Measurements from ENCODE around the gene DVL2.
A peak's percentile ranks its signal among the peaks of the same experiment; 100 is the strongest.

Gene DVL2

GRCh38 chr17:7234083-7234951 lies at the start of gene DVL2:
TSS of gene DVL2 (minus strand) at chr17:7234517. CDS start at chr17:7234262, 255 bp downstream.
- no peak for DNase-seq (ENCODE audit: low read depth, low spot score)

- DNase-seq (ENCODE audit: low read depth, low spot score), result no peak
These were observed 49.3 kb upstream of the DVL2 start for GRCh38 chr17:7283471-7284216.

GRCh38 chr17:7282752-7283321 lies 48.5 kb upstream of the DVL2 start:
- DNase-seq (ENCODE audit: low read depth, low spot score), result no peak

GRCh38 chr17:7281953-7282751 lies 47.8 kb upstream of the DVL2 start:
- DNase-seq (ENCODE audit: low read depth, low spot score), result no peak

DNA sequence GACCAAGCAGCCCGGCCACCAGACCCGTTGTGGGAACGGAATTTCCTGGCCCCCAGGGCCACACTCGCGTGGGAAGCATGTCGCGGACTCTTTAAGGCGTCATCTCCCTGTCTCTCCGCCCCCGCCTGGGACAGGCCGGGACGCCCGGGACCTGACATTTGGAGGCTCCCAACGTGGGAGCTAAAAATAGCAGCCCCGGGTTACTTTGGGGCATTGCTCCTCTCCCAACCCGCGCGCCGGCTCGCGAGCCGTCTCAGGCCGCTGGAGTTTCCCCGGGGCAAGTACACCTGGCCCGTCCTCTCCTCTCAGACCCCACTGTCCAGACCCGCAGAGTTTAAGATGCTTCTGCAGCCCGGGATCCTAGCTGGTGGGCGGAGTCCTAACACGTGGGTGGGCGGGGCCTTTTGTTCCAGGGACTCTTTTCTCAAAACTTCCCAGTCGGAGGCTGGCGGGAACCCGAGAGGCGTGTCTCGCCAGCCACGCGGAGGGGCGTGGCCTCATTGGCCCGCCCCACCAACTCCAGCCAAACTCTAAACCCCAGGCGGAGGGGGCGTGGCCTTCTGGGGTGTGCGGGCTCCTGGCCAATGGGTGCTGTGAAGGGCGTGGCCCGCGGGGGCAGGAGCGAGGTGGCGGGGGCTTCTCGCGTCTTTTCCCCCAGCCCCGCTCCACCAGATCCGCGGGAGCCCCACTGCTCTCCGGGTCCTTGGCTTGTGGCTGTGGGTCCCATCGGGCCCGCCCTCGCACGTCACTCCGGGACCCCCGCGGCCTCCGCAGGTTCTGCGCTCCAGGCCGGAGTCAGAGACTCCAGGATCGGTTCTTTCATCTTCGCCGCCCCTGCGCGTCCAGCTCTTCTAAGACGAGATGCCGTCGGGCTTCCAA lies 47.0 kb upstream of the DVL2 start, which contains the start of gene SLC2A4:
TSS of gene SLC2A4 (plus strand) at position 645 of the 879 bp plus-strand sequence. CDS start at position 862, 217 bp downstream.
- DNase-seq (ENCODE audit: low read depth, low spot score), result peak; percentile 79

DNA sequence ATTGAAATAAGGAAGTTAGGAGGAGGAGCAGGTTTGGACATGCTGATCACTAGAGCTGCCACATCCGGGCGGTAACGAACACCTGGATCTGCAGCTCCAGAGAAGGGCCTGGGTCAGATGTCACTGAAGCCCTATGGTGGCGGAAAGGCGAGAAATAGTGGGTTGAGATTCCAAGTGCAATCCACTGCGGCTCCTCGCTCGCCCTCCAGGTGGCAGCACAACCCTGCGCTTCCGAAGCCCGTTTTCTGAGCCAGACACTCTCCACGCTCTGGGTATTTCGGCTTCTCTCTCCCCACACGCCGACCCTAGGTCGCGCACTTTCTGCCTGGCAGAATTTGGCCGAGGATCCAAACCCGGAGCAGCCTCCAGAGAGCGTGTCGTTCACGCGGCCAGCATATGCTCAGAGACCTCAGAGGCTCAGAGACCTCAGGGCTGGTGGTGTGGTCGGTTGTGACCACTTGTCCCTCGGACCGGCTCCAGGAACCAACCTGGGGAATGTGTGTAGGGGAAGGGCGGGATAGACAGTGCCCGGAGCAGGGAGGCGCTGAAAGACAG lies 46.3 kb upstream of the DVL2 start:
- peak; percentile 92 for DNase-seq (ENCODE audit: low read depth, low spot score)

- DNase-seq (ENCODE audit: low read depth, low spot score), result no peak
These were observed 45.1 kb upstream of the DVL2 start for GRCh38 chr17:7279448-7279847.

- no peak for DNase-seq (ENCODE audit: low read depth, low spot score)
These were observed 32.5 kb upstream of the DVL2 start for GRCh38 chr17:7266784-7267183.

DNA sequence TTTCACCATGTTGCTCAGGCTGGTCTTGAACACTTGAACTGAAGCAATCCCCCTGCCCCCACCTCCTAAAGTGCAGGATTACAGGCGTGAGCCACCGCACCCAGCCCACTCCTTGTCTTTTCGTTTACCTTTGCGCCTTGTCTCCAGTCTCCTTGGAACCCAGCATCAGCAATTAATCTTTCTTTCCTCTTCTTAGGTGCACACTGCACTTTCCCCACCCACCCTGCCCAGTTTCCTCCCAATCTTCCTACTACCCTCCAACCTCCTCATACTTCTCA lies 29.4 kb upstream of the DVL2 start:
- DNase-seq (ENCODE audit: low read depth, low spot score), result no peak

DNA sequence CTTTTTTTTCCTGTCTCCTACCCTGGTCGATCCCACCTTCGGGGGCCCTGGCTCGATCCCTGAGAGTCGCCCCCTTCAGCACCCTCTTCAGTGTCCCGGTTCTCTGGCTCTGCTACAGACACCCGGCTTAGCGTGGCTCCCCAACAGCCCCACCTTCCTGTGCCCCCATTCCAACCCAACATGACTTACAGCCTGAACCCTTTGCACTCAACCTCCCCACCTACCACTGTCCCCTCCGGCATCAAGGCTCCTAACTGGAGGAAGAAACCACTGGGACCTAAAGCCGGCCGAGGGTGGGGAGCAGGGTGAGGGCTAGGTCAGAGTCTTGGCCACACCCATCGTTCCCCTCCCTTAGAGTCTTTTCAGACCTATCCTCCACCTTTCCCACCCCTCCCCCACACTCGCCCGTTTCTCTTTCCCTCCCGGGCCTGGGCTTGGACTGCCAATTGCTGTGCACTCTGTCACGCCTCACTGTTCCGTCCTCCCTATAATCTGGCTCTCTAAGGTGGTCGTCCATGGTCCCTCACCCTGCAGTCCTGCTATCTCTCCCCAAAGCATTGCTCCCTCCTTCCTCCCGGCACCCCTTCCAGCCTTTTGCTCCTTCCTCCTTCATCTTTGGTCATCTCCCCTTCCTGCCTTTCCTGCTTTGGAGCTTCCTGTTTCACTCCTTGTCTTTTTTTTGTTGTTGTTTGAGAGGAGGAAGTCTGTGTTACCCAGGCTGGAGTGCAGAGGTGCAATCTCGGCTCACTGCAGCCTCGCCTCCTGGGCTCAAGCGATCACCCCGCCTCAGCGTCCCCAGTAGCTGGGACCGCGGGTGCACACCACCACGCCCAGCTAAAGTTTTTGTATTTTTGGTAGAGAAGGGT lies 28.9 kb upstream of the DVL2 start:
- no peak for DNase-seq (ENCODE audit: low read depth, low spot score)

DNA sequence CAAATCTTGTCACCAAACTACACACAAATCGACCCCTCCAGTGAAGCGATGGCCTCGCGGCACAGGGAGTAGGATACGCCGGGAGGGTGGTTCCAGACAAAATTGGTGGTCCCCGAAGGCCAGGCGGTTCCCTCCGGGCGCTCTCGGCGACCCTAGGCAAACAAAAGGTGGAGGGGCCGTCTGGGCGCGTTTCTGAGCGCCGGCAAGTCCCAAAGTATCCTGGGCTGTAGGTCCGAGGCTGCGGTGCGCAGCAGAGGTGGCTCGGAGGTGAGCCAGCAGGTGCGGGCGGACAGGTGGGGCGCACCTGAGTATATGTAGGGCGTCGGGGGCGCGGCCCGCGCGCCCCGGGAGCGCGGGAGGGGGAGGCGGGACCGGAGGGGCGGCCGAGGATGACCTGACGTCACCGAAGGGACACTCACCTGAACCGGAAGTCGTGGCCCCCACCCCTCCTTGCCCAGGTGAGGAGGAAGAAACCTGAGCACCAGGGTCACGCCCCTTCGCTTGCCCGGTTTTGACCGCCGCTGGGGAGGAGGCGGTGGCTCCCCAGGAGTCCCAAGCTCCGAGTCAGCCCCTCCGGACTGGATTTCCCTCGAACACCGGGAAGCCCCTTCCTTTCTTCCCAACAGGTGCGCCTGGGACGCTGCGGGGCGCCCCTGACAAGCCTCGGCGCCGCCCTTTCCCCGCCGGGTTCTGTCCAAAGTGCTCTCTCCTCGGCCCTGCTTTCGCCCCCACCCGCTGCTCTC lies 28.0 kb upstream of the DVL2 start, which contains the start of gene CLDN7:
TSS of gene CLDN7 (minus strand) at position 287 of the 743 bp plus-strand sequence. CDS start 435 bp downstream, outside the sequence.
- no peak for DNase-seq (ENCODE audit: low read depth, low spot score)

DNA sequence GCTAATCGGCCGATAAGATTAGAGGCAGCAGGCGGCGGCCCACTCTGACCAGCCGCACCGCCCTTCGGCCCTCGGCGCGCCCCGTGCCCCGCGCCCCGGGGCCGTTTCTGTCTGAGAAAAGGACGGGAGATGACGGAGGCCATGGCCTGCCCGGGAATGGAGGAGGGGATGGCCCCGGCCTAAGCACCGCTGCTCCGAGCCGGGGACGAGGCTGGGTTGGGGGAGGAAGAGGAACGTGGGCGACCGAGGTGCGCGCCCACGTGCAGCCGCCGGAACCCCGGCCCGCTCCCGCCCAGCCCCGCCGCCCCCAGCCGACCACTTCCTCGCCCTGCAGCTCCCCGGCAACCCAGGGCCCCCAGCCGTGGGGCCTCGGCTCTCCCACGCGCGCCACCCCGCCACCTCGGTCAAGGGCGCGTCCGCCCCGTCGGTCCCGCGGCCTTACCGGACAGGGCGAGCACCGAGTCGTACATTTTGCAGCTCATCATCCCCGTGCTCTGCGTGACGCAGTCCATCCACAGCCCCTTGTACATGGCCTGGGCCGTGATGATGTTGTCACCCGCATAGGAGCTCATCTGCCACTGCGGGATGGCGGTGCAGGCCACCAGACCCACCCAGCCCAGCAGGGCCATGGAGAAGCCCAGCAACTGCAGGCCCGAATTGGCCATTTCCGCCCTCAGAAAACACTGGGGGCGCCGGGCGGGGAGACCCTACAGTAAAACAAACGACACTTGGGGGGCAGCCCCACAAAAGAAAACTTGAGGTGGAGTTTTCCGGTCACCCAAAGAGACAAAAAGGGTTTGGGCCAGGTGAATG lies 27.3 kb upstream of the DVL2 start:
- no peak for DNase-seq (ENCODE audit: low read depth, low spot score)

DNA sequence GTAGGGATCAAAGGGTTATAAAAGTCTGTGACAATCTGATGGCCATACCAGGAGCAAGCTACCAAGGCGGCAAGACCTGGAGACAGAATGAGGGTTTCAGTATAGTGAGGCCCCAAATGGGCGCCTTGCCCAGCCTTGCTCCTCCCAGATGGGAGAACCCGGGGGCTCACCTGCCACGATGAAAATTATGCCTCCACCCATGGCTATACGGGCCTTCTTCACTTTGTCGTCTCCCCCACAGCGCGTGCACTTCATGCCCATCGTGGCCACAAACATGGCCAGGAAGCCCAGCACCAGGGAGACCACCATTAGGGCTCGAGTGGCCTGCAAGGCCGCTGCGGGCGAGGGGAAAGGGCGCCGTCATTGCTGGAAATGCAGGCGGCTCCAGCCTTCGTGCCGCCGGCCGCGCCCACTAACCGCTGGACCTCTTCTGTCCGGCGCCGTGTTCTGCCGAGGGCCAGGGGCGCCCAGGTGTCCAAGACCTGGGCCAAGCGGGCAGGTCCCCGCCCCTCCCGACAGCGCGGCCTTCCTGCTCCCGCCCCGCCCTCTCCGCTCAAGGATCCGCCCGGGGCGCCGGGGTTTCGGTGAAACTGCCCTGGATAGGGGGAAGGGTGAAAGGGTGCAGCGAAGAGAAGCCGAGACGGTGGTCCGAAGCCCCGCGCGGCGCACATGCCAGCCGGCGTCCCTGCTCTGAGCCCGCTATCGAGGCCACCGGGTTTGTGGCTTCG lies 26.5 kb upstream of the DVL2 start:
- DNase-seq (ENCODE audit: low read depth, low spot score), result no peak

- no peak for DNase-seq (ENCODE audit: low read depth, low spot score)
These were observed 25.8 kb upstream of the DVL2 start for GRCh38 chr17:7260151-7260550.

GRCh38 chr17:7259555-7259889 lies 25.2 kb upstream of the DVL2 start:
- no peak for DNase-seq (ENCODE audit: low read depth, low spot score)

DNA sequence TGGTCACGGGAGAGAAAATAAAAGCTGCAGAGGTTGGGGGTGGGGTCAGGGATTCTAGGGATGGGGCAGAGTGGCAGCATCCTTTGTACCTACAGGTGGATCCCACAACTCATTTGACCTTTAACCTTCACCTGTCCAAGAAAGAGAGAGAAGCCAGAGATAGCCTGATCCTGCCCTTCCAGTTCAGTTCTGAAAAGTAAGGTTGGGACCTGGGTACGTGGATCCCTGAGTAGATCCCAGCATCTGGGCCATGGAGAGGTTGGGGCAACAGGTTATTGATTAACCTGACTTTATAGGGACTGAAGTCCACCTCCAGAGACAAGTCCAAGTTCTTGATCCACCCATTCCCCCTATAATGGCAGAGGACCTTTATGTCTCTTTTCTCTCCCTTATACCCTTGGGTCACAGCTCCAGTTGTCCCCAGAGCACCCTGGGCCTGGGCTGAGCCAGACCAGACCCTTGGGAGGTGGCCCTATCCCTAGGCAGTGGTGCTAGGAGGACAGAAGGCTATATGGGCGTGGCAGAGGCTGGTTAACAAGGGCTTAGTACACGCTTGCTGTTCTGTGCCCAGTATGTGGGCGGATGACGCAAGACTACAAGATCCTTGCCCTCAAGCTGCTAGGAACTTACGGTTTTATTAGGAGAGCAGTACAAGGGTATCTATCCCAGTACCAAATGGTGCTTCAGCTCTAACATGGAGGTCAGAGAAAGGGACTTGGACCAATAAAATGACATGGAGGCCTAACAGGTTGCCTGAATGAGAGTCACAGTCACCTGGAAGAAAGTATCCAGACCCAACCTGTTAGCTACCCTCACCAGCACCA lies 24.6 kb upstream of the DVL2 start:
- DNase-seq (ENCODE audit: low read depth, low spot score), result no peak
